A172 (cell line): ENCODE data around the gene BAG3. TPM values are rescaled to one million over a fixed set of nuclear protein-coding genes. Genes with fewer than 3 reads are reported as not detected.
"Not testable (repeated sequence)": the region's sequence is repeated elsewhere in the genome, so short reads cannot be mapped to it uniquely, and the experiment has no call there.

Experiments
- DNase-seq: peaks from one replicate; pipeline ENCODE4 v3.0.0-alpha.2; 2015; ENCODE audit warnings: low spot score
- total RNA-seq: library from RNA; depleted of rRNA; stranded (reverse); fragments of >200 nt; shearing (Covaris generic); gene quantifications from 2 replicates; pipeline ENCODE4 v1.2.3, GENCODE V29; 2014

The BAG3 gene
- total RNA-seq, 1 experiment from 2014 or later = 31.0 TPM

GRCh38 chr10:119640875-119641526, 10.2 kb upstream of the BAG3 start:
- DNase-seq = no peak

GRCh38 chr10:119642556-119643111, 8.5 kb upstream of the BAG3 start:
- DNase-seq = no peak

GRCh38 chr10:119643306-119644204, 7.6 kb upstream of the BAG3 start:
- DNase-seq = peak; percentile 65

GRCh38 chr10:119644205-119644814, 6.9 kb upstream of the BAG3 start:
- no peak for DNase-seq

- no peak for DNase-seq
Measured at GRCh38 chr10:119644994-119645393, 6.2 kb upstream of the BAG3 start.

GRCh38 chr10:119650062-119650461, 1.1 kb upstream of the BAG3 start:
- DNase-seq = no peak

- DNase-seq = no peak
Measured at GRCh38 chr10:119651514-119652360, 557 bp downstream of the BAG3 start.

- DNase-seq = peak; percentile 67
Measured at GRCh38 chr10:119652361-119652730, 1.2 kb downstream of the BAG3 start.

- no peak for DNase-seq
Measured at GRCh38 chr10:119653209-119653608, 2.0 kb downstream of the BAG3 start.

- no peak for DNase-seq
Measured at GRCh38 chr10:119653916-119654315, 2.7 kb downstream of the BAG3 start.

GRCh38 chr10:119654540-119654939, 3.4 kb downstream of the BAG3 start:
- DNase-seq = peak; percentile 72

GRCh38 chr10:119655566-119656001, 4.4 kb downstream of the BAG3 start:
- peak; percentile 80 for DNase-seq

- DNase-seq = no peak
Measured at GRCh38 chr10:119656760-119657159, 5.6 kb downstream of the BAG3 start.

GRCh38 chr10:119657725-119658124, 6.5 kb downstream of the BAG3 start:
- no peak for DNase-seq

GRCh38 chr10:119658274-119658673, 7.1 kb downstream of the BAG3 start:
- peak; percentile 94 for DNase-seq

GRCh38 chr10:119659951-119660350, 8.8 kb downstream of the BAG3 start:
- peak; percentile 51 for DNase-seq

GRCh38 chr10:119662076-119662605, 11.0 kb downstream of the BAG3 start:
- DNase-seq = not testable (repeated sequence)

- peak; percentile 64 for DNase-seq
Measured at GRCh38 chr10:119663866-119664698, 12.9 kb downstream of the BAG3 start.

- no peak for DNase-seq
Measured at GRCh38 chr10:119665901-119666708, 14.9 kb downstream of the BAG3 start.

GRCh38 chr10:119666709-119667004, 15.5 kb downstream of the BAG3 start:
- DNase-seq = no peak
